DOHH2 (cell line): Measurements from ENCODE around the gene DGKB.

Experiments
- H3F3A ChIP-seq: fragments of 200-600 bp; sonication (generic), shearing (Covaris generic); 2 replicates; pipeline ENCODE4 v1.6.0; 2016; ENCODE audit warnings: antibody characterized with exemption, mild to moderate bottlenecking; ENCODE audit not compliant: control insufficient read depth, insufficient read depth
- H3K27ac ChIP-seq: fragments of 200-600 bp; sonication (generic); 2 replicates; pipeline ENCODE4 v1.5.1; 2014; ENCODE audit warnings: low read depth, mild to moderate bottlenecking, low read length, moderate library complexity
- H3K27me3 ChIP-seq: fragments of 200-600 bp; sonication (generic); 2 replicates; pipeline ENCODE4 v1.6.1; 2014; ENCODE audit warnings: mild to moderate bottlenecking, low read length, mixed read lengths; ENCODE audit not compliant: control insufficient read depth
- H3K36me3 ChIP-seq: fragments of 200-600 bp; sonication (generic); 2 replicates; pipeline ENCODE4 v1.6.1; 2014; ENCODE audit warnings: mild to moderate bottlenecking, low read length, moderate library complexity, mixed read lengths; ENCODE audit not compliant: control insufficient read depth
- H3K4me1 ChIP-seq: fragments of 200-600 bp; sonication (generic); 2 replicates; pipeline ENCODE4 v1.6.1; 2014; ENCODE audit warnings: mild to moderate bottlenecking, low read length, mixed read lengths; ENCODE audit not compliant: control insufficient read depth
- H3K4me2 ChIP-seq: fragments of 200-600 bp; sonication (generic); 2 replicates; pipeline ENCODE4 v1.6.0; 2014; ENCODE audit warnings: mild to moderate bottlenecking, low read length, moderate library complexity
- H3K4me3 ChIP-seq: fragments of 200-600 bp; sonication (generic); 2 replicates; pipeline ENCODE4 v1.5.1; 2014; ENCODE audit warnings: mild to moderate bottlenecking, low read length, mixed read lengths
- H3K79me2 ChIP-seq: fragments of 200-600 bp; sonication (generic); 2 replicates; pipeline ENCODE4 v1.6.1; 2014; ENCODE audit warnings: mild to moderate bottlenecking, low read length, mixed read lengths; ENCODE audit not compliant: control insufficient read depth
- H3K9me2 ChIP-seq: fragments of 200-600 bp; sonication (generic); replicated peaks from 2 replicates; pipeline ENCODE4 v1.6.1; 2014; ENCODE audit warnings: mild to moderate bottlenecking, low read length, mixed read lengths; ENCODE audit not compliant: control insufficient read depth
- H3K9me3 ChIP-seq: fragments of 200-600 bp; sonication (generic); 2 replicates; pipeline ENCODE4 v1.6.1; 2014; ENCODE audit warnings: antibody characterized with exemption, low read length, mixed read lengths; ENCODE audit not compliant: control insufficient read depth, insufficient read depth
- H4K20me1 ChIP-seq: fragments of 200-600 bp; sonication (generic); 2 replicates; pipeline ENCODE4 v1.6.0; 2014; ENCODE audit warnings: low read depth, mild to moderate bottlenecking, antibody characterized with exemption, low read length, moderate library complexity; ENCODE audit not compliant: control insufficient read depth, insufficient read depth
- EZH2phosphoT487 ChIP-seq: fragments of 200-600 bp; sonication (generic); IDR thresholded peaks from 2 replicates; pipeline ENCODE4 v1.6.1; 2017; ENCODE audit warnings: borderline replicate concordance, mild to moderate bottlenecking, antibody characterized with exemption, low read length, moderate library complexity, mixed read lengths
- TF ChIP-seq, protein P1 (sequence below): fragments of 200-600 bp; sonication (generic); IDR thresholded peaks from one replicate; pipeline ENCODE4 v1.5.1; 2014; ENCODE audit warnings: antibody characterized with exemption, mild to moderate bottlenecking, low read depth, low read length; ENCODE audit not compliant: poor library complexity, severe bottlenecking

Gene DGKB

DNA sequence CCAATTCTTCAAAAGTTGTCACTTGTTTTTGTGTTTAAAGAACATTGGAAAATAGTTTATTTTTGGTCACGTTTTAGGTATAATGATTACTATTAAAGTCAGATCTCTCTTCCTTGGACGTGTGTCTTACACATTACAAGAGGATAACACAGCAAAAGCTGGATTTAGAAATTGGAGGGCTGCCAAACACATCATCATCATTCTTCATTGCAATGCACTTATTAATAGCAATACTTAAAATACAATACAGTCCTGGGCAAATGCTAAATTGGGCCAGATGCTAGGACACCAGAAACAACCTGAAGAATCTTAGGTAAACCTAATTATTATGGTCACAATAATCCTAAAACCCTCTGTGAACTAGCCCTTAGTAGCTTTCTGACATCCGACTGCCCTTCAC lies 303.6 kb downstream of the DGKB start:
- no peaks in the 10 kb centered on the region for H4K20me1 ChIP-seq
- no peaks in the 10 kb centered on the region for H3K9me2 ChIP-seq
- no peaks in the 10 kb centered on the region for H3K27me3 ChIP-seq
- no peak overlapping the region for H3K27ac ChIP-seq
- TF ChIP-seq, protein P1, sequence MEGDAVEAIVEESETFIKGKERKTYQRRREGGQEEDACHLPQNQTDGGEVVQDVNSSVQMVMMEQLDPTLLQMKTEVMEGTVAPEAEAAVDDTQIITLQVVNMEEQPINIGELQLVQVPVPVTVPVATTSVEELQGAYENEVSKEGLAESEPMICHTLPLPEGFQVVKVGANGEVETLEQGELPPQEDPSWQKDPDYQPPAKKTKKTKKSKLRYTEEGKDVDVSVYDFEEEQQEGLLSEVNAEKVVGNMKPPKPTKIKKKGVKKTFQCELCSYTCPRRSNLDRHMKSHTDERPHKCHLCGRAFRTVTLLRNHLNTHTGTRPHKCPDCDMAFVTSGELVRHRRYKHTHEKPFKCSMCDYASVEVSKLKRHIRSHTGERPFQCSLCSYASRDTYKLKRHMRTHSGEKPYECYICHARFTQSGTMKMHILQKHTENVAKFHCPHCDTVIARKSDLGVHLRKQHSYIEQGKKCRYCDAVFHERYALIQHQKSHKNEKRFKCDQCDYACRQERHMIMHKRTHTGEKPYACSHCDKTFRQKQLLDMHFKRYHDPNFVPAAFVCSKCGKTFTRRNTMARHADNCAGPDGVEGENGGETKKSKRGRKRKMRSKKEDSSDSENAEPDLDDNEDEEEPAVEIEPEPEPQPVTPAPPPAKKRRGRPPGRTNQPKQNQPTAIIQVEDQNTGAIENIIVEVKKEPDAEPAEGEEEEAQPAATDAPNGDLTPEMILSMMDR: no peak
- no peak for TF ChIP-seq EZH2phosphoT487
- no peak overlapping the region for H3K4me3 ChIP-seq
- H3K4me2 ChIP-seq: no peak overlapping the region
- H3K9me3 ChIP-seq: no peaks in the 10 kb centered on the region
- no peaks in the 10 kb centered on the region for H3K79me2 ChIP-seq
- H3K4me1 ChIP-seq: no peaks in the 10 kb centered on the region
- H3K36me3 ChIP-seq: no peaks in the 10 kb centered on the region
- H3F3A ChIP-seq: no peaks in the 10 kb centered on the region

DNA sequence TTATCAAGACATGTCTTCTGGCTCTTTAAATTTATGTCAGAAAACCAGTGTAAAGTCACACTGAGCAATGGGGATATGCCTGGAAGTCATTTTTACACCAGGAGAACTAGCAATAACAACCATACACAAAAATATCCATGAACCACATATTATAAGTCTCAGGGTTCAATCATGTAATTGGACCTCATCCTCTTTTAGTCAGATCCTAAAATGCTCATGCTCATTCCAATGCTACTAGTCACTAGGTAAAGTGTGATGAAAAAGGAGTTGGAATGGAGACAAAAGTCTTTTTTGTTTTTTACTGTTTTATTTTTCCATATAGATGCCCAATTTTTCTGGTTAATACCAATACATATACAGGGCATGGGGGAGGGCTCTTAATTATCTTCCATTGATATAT lies 306.1 kb downstream of the DGKB start:
- Histone ChIP-seq H3K9me3 (no peaks in the 10 kb centered on the region), H4K20me1 (no peaks in the 10 kb centered on the region), H3K79me2 (no peaks in the 10 kb centered on the region), H3F3A (no peaks in the 10 kb centered on the region), H3K4me3 (no peak overlapping the region), H3K27me3 (no peaks in the 10 kb centered on the region), H3K27ac (no peak overlapping the region), H3K4me1 (no peaks in the 10 kb centered on the region), H3K36me3 (no peaks in the 10 kb centered on the region), H3K9me2 (no peaks in the 10 kb centered on the region), H3K4me2 (no peak overlapping the region)
- TF ChIP-seq, protein P1: no peak
- TF ChIP-seq EZH2phosphoT487: no peak

DNA sequence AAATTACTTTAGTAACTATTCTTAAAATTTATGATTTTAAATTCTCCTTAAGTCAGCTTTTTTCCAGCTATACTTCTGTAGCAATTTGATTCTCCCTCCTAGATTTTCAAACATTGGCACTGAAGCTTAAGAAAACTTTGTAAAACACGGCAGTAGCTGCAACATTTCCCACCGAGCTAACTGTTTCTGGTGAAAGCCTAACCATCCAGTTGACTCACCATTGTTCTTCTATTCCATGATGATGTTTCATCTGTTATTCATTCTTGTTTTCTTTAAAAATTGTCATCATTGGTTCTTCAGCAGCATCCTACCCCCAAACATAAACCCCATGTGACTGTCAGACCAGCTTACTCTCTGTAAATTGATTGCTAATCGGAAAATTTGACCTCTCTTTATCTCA lies 312.3 kb downstream of the DGKB start:
- no peaks in the 10 kb centered on the region for H3K27me3 ChIP-seq
- no peaks in the 10 kb centered on the region for H3K79me2 ChIP-seq
- no peak overlapping the region for H3K4me3 ChIP-seq
- H4K20me1 ChIP-seq: no peaks in the 10 kb centered on the region
- H3K9me3 ChIP-seq: peaks cover 5% of the 10 kb centered on the region; the same call in 1 of the 2 replicates
- no peaks in the 10 kb centered on the region for H3K4me1 ChIP-seq
- no peaks in the 10 kb centered on the region for H3F3A ChIP-seq
- H3K4me2 ChIP-seq: no peak overlapping the region
- H3K27ac ChIP-seq: no peak overlapping the region
- no peak for TF ChIP-seq EZH2phosphoT487
- TF ChIP-seq, protein P1: no peak
- no peaks in the 10 kb centered on the region for H3K36me3 ChIP-seq
- no peaks in the 10 kb centered on the region for H3K9me2 ChIP-seq

DNA sequence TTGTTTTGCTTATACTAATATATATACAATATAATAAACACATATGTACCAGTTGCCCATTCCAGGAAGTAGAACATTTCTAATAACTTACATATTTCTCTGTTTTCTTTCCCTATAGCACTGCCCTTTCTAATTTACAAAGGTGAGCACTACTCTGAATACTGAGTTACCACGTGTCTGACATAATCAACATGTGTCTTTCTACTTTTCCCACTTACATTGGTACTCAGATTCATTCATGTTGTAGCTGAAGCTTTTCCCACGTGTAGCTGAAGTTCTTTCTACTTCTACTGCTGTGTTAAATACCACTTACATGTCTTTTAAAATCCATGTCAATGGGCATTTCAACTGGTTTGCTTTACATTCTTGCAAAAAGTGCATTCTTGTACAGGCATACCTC lies 317.3 kb downstream of the DGKB start:
- H3K79me2 ChIP-seq: no peaks in the 10 kb centered on the region
- TF ChIP-seq, protein P1: no peak
- no peak for TF ChIP-seq EZH2phosphoT487
- no peaks in the 10 kb centered on the region for H3K27me3 ChIP-seq
- no peak overlapping the region for H3K4me2 ChIP-seq
- H3K4me1 ChIP-seq: no peaks in the 10 kb centered on the region
- H3K27ac ChIP-seq: no peak overlapping the region
- no peaks in the 10 kb centered on the region for H4K20me1 ChIP-seq
- no peaks in the 10 kb centered on the region for H3K9me2 ChIP-seq
- no peaks in the 10 kb centered on the region for H3F3A ChIP-seq
- H3K4me3 ChIP-seq: no peak overlapping the region
- H3K9me3 ChIP-seq: peaks cover 5% of the 10 kb centered on the region; the same call in 1 of the 2 replicates
- H3K36me3 ChIP-seq: no peaks in the 10 kb centered on the region
